ENCODE results near the gene RER1. TPM values are rescaled to one million over a fixed set of nuclear protein-coding genes. Genes with fewer than 3 reads are reported as not detected.

Gene RER1
- total RNA-seq, 3 donors from 2014 or later (not counting 1 experiment from before 2014, with no cell fraction given): 89.2 to 98.9 (median 91.9) TPM

DNA sequence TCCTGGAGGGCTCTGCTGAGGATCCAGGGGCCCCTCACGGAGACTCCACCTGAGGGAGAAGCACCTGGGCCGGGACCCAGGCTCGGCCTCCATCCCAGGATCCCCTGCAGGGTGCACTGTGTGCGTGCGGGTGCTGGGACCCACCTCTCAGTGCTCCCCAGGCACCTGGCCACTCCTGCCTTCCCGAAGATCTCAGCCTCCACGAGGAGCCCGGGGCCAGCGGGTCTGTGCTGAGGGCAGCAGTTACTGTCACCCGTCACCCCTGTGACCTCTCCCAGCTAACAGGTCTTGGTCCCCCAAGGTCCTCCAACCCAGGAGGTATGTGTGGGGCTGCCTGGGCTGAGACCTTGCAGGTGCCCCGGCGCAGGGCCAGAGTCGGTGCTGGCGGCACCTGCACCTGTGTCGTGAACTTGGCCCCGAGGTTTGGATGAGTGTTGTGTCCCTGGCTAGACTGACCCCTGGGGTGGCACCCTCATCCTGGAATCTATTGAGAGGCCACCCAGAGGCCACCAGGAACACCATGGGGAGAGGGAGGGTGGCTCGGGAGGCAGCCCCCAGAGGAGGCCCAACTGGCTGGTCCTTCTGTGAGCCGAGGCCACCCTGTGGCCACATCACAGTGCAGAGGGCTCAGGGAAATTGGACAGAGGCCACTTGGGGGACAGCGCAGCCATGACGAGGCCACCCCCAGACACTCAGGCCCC lies 17.9 kb upstream of the RER1 start:
- DNase-seq: no peak
- H3K4me3 Mint-ChIP-seq: no peak overlapping the region

DNA sequence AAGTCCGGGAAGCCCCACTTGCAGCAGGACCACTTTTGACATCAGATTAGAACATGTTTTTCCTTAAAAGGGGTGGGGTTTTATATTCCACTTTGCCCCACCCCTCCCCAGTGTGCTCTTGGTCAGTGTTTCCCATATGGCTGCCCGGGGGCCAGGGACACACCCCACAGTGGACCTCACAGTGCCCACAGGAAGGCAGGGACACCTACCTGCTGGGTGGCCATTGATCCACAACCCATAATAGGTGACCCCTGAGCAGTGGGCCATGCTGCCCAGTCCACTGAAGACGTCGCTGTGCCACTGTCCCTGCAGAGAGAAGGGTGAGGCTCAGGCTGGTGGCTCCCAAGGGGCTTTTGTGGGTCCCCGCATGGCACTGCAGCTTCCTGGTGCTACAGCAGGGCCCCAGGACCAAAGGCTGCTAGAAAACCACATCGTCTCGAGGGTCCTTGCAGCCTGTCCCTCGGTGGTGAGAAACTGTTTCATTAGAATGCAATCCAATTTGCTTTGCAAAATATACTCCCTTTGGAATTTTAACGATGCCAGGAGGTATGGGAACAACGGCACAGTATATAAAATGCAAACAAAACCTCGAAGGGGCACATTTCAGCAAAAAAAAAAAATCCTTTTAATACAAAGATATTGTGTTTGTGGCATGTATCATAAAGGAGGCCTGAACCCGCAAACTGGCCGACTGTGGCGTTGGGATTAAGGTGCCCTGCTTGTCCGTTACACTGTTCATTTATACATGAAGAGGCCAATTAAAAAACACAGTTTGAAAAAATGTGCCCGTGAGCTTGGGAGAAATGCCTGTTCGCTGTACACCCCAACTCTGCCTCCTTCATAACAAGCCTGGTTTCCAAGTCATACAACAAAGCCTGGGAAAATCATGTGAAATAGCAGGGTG lies 17.1 kb upstream of the RER1 start:
- ATAC-seq: no peak
- Mint-ChIP-seq H3K9me3 (no peaks in the 10 kb centered on the region), H3K4me1 (no peaks in the 10 kb centered on the region), H3K27ac (no peak overlapping the region), H3K27me3 (ENCODE audit: low read depth in 2 of 2) (no peaks in the 10 kb centered on the region), H3K4me3 (no peak overlapping the region), H3K36me3 (no peaks in the 10 kb centered on the region)
- no peaks in the 10 kb centered on the region for H3K9me3 ChIP-seq (ENCODE audit: control insufficient read depth, insufficient read depth, low read length)
- H3K4me1 ChIP-seq (ENCODE audit: control insufficient read depth, insufficient read depth, low read length): peaks cover 7% of the 10 kb centered on the region
- no peak overlapping the region for H3K4me3 ChIP-seq (ENCODE audit: low read length)
- H3K27me3 ChIP-seq (ENCODE audit: control insufficient read depth, insufficient read depth, low read length): no peaks in the 10 kb centered on the region
- 84% methylated on average over 16 of the region's 17 CpGs for WGBS (ENCODE audit: insufficient coverage)
- no peaks in the 10 kb centered on the region for H3K36me3 ChIP-seq (ENCODE audit: control insufficient read depth, insufficient read depth, low read length)
- TF ChIP-seq, protein P1, sequence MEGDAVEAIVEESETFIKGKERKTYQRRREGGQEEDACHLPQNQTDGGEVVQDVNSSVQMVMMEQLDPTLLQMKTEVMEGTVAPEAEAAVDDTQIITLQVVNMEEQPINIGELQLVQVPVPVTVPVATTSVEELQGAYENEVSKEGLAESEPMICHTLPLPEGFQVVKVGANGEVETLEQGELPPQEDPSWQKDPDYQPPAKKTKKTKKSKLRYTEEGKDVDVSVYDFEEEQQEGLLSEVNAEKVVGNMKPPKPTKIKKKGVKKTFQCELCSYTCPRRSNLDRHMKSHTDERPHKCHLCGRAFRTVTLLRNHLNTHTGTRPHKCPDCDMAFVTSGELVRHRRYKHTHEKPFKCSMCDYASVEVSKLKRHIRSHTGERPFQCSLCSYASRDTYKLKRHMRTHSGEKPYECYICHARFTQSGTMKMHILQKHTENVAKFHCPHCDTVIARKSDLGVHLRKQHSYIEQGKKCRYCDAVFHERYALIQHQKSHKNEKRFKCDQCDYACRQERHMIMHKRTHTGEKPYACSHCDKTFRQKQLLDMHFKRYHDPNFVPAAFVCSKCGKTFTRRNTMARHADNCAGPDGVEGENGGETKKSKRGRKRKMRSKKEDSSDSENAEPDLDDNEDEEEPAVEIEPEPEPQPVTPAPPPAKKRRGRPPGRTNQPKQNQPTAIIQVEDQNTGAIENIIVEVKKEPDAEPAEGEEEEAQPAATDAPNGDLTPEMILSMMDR (IDR thresholded peaks at IDR 0.05): no peak
- intact Hi-C loops (cut with micrococcal nuclease): no loop called here
- H3K27ac ChIP-seq (ENCODE audit: low read length): no peak overlapping the region
- DNase-seq: no peak

More for the DNA sequence above, 17.9 kb upstream of the RER1 start:
- H3K4me3 ChIP-seq (ENCODE audit: low read length): no peak overlapping the region
- no peak overlapping the region for H3K27ac Mint-ChIP-seq
- no peaks in the 10 kb centered on the region for H3K9me3 ChIP-seq (ENCODE audit: control insufficient read depth, insufficient read depth, low read length)
- no peak overlapping the region for H3K27ac ChIP-seq (ENCODE audit: low read length)
- no peaks in the 10 kb centered on the region for H3K27me3 ChIP-seq (ENCODE audit: control insufficient read depth, insufficient read depth, low read length)
- no peaks in the 10 kb centered on the region for H3K36me3 ChIP-seq (ENCODE audit: control insufficient read depth, insufficient read depth, low read length)
- no peaks in the 10 kb centered on the region for H3K4me1 Mint-ChIP-seq
- no peak for ATAC-seq
- no peaks in the 10 kb centered on the region for H3K9me3 Mint-ChIP-seq
- 93% methylated on average over 20 of the region's 20 CpGs for WGBS (ENCODE audit: insufficient coverage)
- H3K4me1 ChIP-seq (ENCODE audit: control insufficient read depth, insufficient read depth, low read length): no peaks in the 10 kb centered on the region
- intact Hi-C loops (cut with micrococcal nuclease): no loop called here
- TF ChIP-seq, protein P1 (IDR thresholded peaks at IDR 0.05): no peak
- H3K27me3 Mint-ChIP-seq (ENCODE audit: low read depth in 2 of 2): no peaks in the 10 kb centered on the region
- H3K36me3 Mint-ChIP-seq: no peaks in the 10 kb centered on the region

- Histone ChIP-seq H3K27me3 (ENCODE audit: control insufficient read depth, insufficient read depth, low read length) (no peaks in the 10 kb centered on the region), H3K4me3 (ENCODE audit: low read length) (no peak overlapping the region), H3K9me3 (ENCODE audit: control insufficient read depth, insufficient read depth, low read length) (no peaks in the 10 kb centered on the region), H3K36me3 (ENCODE audit: control insufficient read depth, insufficient read depth, low read length) (no peaks in the 10 kb centered on the region), H3K27ac (ENCODE audit: low read length) (no peak overlapping the region), H3K4me1 (ENCODE audit: control insufficient read depth, insufficient read depth, low read length) (peaks cover 13% of the 10 kb centered on the region)
- H3K9me3 Mint-ChIP-seq: no peaks in the 10 kb centered on the region
- 92% methylated on average over 23 of the region's 23 CpGs for WGBS (ENCODE audit: insufficient coverage)
- no peak overlapping the region for H3K27ac Mint-ChIP-seq
- no peak for DNase-seq
- TF ChIP-seq, protein P1 (IDR thresholded peaks at IDR 0.05): no peak
- H3K4me3 Mint-ChIP-seq: no peak overlapping the region
- intact Hi-C loops (cut with micrococcal nuclease): no loop called here
- H3K4me1 Mint-ChIP-seq: no peaks in the 10 kb centered on the region
- H3K36me3 Mint-ChIP-seq: no peaks in the 10 kb centered on the region
- ATAC-seq: no peak
- H3K27me3 Mint-ChIP-seq (ENCODE audit: low read depth in 2 of 2): no peaks in the 10 kb centered on the region
These were observed 16.3 kb upstream of the RER1 start for GRCh38 chr1:2375246-2375922.
